Skeletal muscle satellite cell (primary cell): ENCODE results near the gene BCL2.
"Not testable (repeated sequence)": the region's sequence is repeated elsewhere in the genome, so short reads cannot be mapped to it uniquely, and the experiment has no call there.

ENCODE experiments used
- H3K27me3 ChIP-seq: 2 replicates; pipeline ENCODE4 v1.7.0; 2013; ENCODE audit warnings: low read length; ENCODE audit not compliant: control insufficient read depth, insufficient read depth
- H3K36me3 ChIP-seq: 2 replicates; pipeline ENCODE4 v1.7.0; 2013; ENCODE audit warnings: mild to moderate bottlenecking, control low read depth, low read length; ENCODE audit not compliant: insufficient read depth
- H3K4me1 ChIP-seq: 2 replicates; pipeline ENCODE4 v1.7.0; 2013; ENCODE audit warnings: low read length; ENCODE audit not compliant: control insufficient read depth, insufficient read depth
- H3K4me2 ChIP-seq: 2 replicates; pipeline ENCODE4 v1.7.0; 2013; ENCODE audit warnings: mild to moderate bottlenecking, low read length
- H3K4me3 ChIP-seq: 2 replicates; pipeline ENCODE4 v1.7.0; 2013; ENCODE audit warnings: low read length
- H3K9ac ChIP-seq: 2 replicates; pipeline ENCODE4 v1.7.0; 2013; ENCODE audit warnings: mild to moderate bottlenecking, low read depth, low read length, moderate library complexity
- H3K9me3 ChIP-seq: replicated peaks from 2 replicates; pipeline ENCODE4 v1.7.0; 2013; ENCODE audit warnings: mild to moderate bottlenecking, control low read depth, low read length

Gene BCL2

DNA sequence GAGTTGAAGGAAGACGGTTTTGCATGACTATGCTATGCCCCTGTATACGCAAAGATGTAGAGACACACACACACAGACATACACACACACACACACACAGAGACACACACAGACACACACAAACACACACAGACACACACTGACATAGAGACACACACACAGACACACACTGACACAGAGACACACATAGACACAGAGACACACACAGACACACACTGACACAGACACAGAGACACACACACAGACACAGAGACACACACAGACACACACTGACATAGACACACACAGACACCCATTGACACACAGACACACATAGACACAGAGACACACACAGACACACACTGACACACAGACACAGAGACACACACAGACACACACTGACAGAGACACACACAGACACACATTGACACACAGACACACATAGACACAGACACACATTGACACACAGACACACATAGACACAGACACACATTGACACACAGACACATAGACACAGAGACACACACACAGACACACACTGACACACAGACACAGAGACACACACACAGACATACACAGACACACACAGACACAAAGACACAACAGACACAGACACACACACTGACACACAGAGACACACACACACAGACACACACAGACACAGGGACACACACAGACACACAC, 121.3 kb downstream of the BCL2 start:
- Histone ChIP-seq H3K36me3 (no peaks in the 10 kb centered on the region), H3K9ac (no peak overlapping the region), H3K27me3 (peaks cover 3% of the 10 kb centered on the region), H3K9me3 (no peaks in the 10 kb centered on the region), H3K4me1 (no peaks in the 10 kb centered on the region), H3K4me3 (no peak overlapping the region), H3K4me2 (no peak overlapping the region)

DNA sequence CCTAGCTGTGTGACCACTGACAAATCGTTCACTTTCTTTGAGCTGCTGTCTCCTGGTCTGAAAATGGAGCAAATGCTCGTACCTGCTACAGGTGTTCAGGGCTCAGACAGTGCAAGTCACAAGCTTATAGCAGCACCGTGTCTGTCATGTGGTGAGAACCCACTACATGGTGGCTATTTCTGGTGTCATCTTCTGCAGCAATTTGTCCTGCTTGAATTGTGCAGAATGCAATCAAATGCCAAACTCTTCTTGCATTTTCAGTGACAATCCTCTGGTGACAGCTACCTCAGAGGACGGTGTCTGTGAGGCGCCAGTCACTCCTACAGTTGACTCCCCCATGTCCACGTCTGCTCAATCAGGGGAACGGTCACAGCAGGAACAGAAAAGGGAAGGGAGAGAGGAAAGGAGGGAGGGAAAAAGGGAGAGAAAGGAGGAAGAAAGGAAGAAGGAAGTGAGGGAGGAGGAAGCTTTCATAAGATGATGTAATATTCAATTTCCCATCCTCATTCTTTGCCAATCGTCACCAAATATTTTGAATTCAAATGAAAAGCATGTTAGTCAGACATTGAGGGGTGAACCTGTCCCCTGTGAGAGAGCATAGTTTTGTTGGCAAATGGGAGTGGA, 122.2 kb downstream of the BCL2 start:
- H3K4me3 ChIP-seq, result no peak overlapping the region
- H3K9me3 ChIP-seq, result no peaks in the 10 kb centered on the region

DNA sequence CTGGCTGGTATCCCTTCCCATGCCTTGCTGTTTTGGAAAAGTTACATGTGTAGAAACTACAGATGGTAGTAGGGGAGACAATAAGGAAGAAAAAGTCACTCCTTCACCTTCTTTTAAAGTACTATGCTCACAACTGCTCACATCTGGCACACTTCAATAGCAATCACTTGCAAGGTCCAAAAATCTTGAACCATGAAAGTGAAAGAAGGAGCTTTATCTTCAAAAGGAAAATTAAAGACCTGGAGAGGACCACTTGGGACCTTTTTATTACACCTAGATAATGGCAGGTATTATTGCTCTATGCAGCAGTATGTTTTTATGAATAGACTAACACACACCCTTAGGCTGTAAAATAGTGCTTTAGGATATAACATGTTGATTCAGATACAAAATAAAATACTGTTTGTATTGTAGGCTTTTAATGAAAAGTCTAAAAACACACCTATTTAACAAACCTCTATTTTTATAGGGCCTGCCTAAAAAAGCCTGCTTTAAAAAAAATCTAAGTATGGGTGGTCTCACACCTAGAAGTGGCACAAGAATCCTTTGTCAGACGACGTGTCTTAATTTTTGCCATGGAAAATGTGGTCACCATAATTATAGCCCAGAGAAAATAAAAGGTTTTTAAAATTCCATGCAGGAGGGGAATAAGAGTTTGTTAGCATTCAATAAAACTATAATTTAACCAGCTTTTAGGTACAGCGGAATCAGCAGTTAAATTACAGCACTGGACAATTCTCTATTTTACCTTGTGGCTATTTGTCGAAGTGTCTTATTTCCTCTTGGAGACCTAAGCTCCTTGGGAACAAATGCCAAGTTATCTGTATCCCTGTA, 124.0 kb downstream of the BCL2 start:
- H3K27me3 ChIP-seq, result peaks cover 3% of the 10 kb centered on the region
- H3K9me3 ChIP-seq, result no peaks in the 10 kb centered on the region
- no peaks in the 10 kb centered on the region for H3K4me1 ChIP-seq
- H3K36me3 ChIP-seq, result no peaks in the 10 kb centered on the region
- H3K4me3 ChIP-seq, result no peak overlapping the region
- no peak overlapping the region for H3K9ac ChIP-seq
- H3K4me2 ChIP-seq, result no peak overlapping the region

More for the DNA sequence above, 122.2 kb downstream of the BCL2 start:
- Histone ChIP-seq H3K36me3 (no peaks in the 10 kb centered on the region), H3K27me3 (peaks cover 3% of the 10 kb centered on the region), H3K4me1 (no peaks in the 10 kb centered on the region), H3K4me2 (no peak overlapping the region), H3K9ac (no peak overlapping the region)

DNA sequence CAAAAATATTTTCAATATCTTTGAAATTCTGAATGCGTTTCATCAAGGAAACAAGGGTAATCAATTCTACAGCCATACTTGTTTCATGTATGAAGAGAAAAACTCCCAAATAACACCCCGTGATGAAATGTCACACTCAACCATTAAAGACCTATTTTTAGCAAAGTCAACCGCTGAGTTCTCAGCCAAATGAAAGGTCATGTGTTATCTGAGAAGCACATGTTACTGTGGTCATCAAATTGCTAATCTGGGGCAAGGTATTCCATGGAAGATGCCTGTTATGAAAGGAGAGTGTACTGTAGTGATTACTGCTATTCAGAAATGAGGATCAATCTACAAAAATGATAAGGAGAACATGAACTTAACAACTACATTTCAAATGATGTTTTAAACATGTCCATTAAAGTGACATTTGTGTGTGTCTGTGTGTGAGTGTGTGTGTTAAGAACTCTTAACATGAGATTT, 126.7 kb downstream of the BCL2 start:
- Histone ChIP-seq H3K4me1 (no peaks in the 10 kb centered on the region), H3K9me3 (no peaks in the 10 kb centered on the region), H3K4me3 (no peak overlapping the region), H3K27me3 (peaks cover 3% of the 10 kb centered on the region), H3K4me2 (no peak overlapping the region), H3K9ac (no peak overlapping the region), H3K36me3 (no peaks in the 10 kb centered on the region)

DNA sequence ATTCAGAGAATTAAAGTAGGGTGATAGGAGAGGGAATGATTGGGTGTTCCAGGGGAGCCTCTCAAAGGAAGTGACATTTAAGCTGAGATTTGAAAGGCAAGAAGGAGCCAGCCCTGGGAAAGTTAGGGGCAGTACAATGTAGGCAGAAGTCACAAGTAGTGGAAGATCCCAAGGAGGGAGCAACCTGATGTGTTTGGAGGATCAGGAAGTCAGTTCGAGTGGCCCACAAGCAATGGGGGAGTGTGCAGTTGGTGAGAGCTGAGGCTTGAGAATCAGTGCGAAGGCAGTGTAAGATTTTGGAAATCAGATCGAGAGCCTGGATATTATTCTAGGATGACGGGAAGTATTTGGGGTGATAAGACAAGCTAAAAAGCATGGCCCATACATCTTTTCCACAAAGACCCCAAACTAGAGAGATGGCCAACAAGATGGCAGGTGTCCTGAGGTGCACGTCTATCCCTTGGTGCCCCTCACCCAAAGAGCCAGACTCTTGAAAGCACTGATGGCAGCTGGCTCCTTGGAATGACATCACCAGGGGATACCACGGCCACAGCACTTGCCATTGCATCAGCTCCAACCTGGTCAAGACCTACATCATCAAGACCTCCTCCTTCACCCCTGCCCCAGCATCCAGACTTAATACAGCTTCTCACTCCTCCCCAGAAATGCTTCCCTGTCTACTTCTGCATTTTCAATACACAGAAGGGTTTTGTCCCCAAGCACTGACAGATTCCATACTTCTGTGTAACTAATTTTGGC, 127.3 kb downstream of the BCL2 start:
- H3K9me3 ChIP-seq, result no peaks in the 10 kb centered on the region
- H3K4me1 ChIP-seq, result no peaks in the 10 kb centered on the region
- H3K4me2 ChIP-seq, result no peak overlapping the region
- H3K27me3 ChIP-seq, result peaks cover 2% of the 10 kb centered on the region
- H3K36me3 ChIP-seq, result no peaks in the 10 kb centered on the region
- H3K4me3 ChIP-seq, result no peak overlapping the region
- no peak overlapping the region for H3K9ac ChIP-seq

DNA sequence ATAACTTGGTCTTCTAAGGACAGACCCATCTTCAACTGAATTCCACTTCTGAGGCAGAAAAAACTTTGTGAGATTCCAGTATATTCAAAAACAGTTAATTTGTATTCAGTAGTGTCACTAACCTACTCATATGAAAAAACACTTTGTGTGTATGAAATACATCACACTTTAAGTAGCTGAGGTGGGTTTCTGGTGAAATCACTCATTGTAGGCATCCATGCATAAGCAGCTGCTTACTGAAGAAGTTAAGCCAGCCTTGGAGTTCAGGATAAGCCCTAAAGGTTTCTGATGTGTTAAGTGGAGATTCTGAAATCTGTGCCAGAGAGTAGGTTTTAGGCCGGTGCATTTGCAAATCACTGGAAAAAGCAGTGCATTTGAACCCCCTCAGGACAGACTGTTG, 128.2 kb downstream of the BCL2 start:
- Histone ChIP-seq H3K27me3 (no peaks in the 10 kb centered on the region), H3K9me3 (no peaks in the 10 kb centered on the region), H3K4me2 (no peak overlapping the region), H3K4me1 (no peaks in the 10 kb centered on the region), H3K36me3 (no peaks in the 10 kb centered on the region), H3K4me3 (no peak overlapping the region), H3K9ac (no peak overlapping the region)

DNA sequence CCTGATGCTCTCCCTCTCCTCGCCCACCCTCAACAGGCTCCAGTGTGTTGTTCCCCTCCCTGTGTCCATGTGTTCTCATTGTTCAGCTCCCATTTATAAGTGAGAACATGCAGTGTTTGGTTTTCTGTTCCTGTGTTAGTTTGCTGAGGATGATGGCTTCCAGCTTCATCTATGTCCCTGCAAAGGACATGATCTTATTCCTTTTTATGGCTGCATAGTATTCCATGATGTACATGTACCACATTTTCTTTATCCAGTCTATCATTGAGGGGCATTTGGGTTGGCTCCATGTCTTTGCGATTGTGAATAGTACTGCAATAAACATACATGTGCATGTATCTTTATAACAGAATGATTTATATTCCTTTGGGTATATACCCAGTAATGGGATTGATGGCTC, 128.7 kb downstream of the BCL2 start:
- not testable (repeated sequence) for H3K27me3 ChIP-seq, H3K4me3 ChIP-seq, H3K36me3 ChIP-seq, H3K9ac ChIP-seq, H3K4me2 ChIP-seq, H3K9me3 ChIP-seq, H3K4me1 ChIP-seq

DNA sequence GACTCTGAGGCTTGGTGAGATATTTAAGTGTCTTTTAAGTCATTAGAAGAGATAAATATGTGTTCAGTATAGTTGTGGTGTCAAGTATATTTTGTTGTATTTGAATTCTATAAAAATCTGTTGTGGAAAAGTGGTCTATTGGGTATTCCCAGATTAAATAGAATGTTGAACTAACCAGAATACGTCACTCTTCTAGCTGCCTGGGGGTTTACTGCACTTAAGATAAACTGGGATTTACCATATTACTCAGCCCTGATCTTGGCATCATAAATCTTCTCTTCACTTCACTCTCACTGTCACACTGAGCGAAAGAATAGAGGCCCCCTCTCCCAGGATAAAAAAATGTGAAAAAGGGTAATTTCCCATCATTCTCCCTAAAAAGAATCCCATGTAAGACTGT, 129.8 kb downstream of the BCL2 start:
- Histone ChIP-seq H3K9ac (no peak overlapping the region), H3K4me2 (no peak overlapping the region), H3K36me3 (no peaks in the 10 kb centered on the region), H3K9me3 (no peaks in the 10 kb centered on the region), H3K27me3 (no peaks in the 10 kb centered on the region), H3K4me1 (no peaks in the 10 kb centered on the region), H3K4me3 (no peak overlapping the region)

DNA sequence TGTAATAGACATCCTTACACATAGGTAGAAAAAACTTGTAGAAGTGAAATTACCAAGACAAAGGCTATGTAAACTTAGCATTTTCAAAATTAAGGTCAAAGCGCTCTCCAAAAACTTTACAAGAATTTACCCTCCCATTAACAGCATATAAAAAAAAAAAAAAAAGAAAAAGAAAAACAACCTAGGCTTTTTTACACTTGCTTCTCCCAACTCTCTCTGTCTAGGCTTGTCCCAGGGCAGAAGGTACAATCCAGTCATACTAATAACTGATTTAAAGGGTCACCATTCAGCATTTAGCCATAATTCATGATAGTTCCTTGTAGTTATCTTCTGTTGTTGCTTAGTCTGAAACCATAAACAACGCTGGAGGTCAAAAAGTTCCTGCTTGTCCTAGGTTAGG, 130.5 kb downstream of the BCL2 start:
- no peak overlapping the region for H3K9ac ChIP-seq
- H3K4me3 ChIP-seq, result no peak overlapping the region
- no peaks in the 10 kb centered on the region for H3K9me3 ChIP-seq
- no peak overlapping the region for H3K4me2 ChIP-seq
- no peaks in the 10 kb centered on the region for H3K36me3 ChIP-seq
- H3K4me1 ChIP-seq, result no peaks in the 10 kb centered on the region
- no peaks in the 10 kb centered on the region for H3K27me3 ChIP-seq

DNA sequence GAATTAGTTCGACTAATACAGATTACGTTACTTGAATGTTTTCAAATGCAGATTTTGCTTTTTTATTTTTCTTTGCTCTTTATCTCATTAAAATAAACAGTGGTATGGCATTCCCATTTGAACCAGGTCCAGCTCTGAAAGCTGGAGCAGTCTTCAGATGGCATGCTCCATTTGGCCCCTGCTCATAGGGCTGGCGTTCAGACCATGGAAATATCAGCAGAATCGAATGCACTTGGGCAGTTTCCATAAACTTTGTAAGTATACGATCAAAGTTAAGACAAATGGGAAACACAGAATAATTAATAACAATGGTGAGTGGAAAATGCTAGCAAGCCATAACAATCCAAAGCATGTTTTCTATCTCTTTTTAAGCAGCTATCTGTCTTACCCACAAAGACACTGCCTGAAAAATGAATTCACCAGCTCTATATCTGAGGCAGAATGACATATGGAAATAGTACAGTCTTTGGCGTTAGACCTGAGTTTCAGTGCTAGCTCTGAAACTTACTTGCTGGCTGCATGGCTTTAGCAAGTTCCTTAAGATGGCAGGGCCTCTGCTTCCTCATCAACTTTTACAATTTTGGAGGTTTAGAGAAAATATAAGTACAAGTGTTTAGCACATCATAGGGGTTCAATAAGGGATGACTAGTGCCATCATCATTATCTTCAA, 131.6 kb downstream of the BCL2 start:
- Histone ChIP-seq H3K36me3 (no peaks in the 10 kb centered on the region), H3K9me3 (no peaks in the 10 kb centered on the region), H3K9ac (no peak overlapping the region), H3K4me3 (no peak overlapping the region), H3K27me3 (peaks cover 6% of the 10 kb centered on the region), H3K4me2 (no peak overlapping the region), H3K4me1 (peaks cover 4% of the 10 kb centered on the region)

DNA sequence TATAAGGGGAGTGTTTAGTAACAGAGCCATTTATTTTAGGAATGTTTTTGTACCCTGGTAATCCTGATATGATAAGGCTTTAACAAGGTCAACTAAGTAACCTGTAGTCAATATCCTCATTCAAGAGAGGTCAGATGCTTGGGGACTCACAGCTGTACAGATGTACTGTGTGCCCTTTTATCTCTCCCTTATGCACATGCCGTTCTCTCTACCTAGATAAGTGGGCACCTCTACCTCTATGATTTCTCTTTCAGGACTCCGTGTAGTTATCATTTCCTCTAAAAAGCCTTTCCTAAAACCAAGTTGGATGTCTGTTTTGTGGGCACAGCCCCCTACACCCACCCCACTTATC, 132.4 kb downstream of the BCL2 start:
- Histone ChIP-seq H3K36me3 (no peaks in the 10 kb centered on the region), H3K27me3 (peaks cover 13% of the 10 kb centered on the region), H3K4me2 (no peak overlapping the region), H3K9ac (no peak overlapping the region), H3K4me3 (no peak overlapping the region), H3K4me1 (peaks cover 4% of the 10 kb centered on the region), H3K9me3 (no peaks in the 10 kb centered on the region)
